OCI-LY3 (cell line): Measurements from ENCODE around the gene LRRC23.
"Not testable (repeated sequence)": the region's sequence is repeated elsewhere in the genome, so short reads cannot be mapped to it uniquely, and the experiment has no call there.

Experiments
- H2AFZ ChIP-seq: fragments of 200-600, 300-600 bp; shearing (Covaris generic); 2 replicates; pipeline ENCODE4 v1.6.0; 2014; ENCODE audit warnings: antibody characterized with exemption, low read depth, low read length
- H3K27ac ChIP-seq: fragments of 200-600, 300-600 bp; sonication (generic); 2 replicates; pipeline ENCODE4 v1.5.1; 2014; ENCODE audit warnings: mild to moderate bottlenecking, low read length, moderate library complexity, mixed read lengths
- H3K27me3 ChIP-seq: fragments of 200-600, 300-600 bp; sonication (generic); 2 replicates; pipeline ENCODE4 v1.6.1; 2014; ENCODE audit warnings: low read depth, low read length, mixed read lengths
- H3K36me3 ChIP-seq: fragments of 200-600, 300-600 bp; sonication (generic); replicated peaks from 2 replicates; pipeline ENCODE3; 2014; ENCODE audit warnings: low read depth, low read length, mixed read lengths
- H3K4me1 ChIP-seq: fragments of 300-600, 200-600 bp; sonication (generic); 2 replicates; pipeline ENCODE4 v1.6.1; 2014; ENCODE audit warnings: low read length, mixed read lengths
- H3K4me2 ChIP-seq: fragments of 200-600, 300-600 bp; sonication (generic); 2 replicates; pipeline ENCODE4 v1.6.1; 2014; ENCODE audit warnings: low read length, mixed read lengths
- H3K4me3 ChIP-seq: fragments of 300-600, 200-600 bp; sonication (generic); 2 replicates; pipeline ENCODE4 v1.5.1; 2014; ENCODE audit warnings: antibody characterized with exemption, mild to moderate bottlenecking, low read length, moderate library complexity
- H3K79me2 ChIP-seq: fragments of 300-600, 200-600 bp; shearing (Covaris generic); 2 replicates; pipeline ENCODE4 v1.6.1; 2014; ENCODE audit warnings: mild to moderate bottlenecking, low read length, mixed read lengths
- H3K9ac ChIP-seq: fragments of 300-600, 200-600 bp; shearing (Covaris generic); 2 replicates; pipeline ENCODE4 v1.6.0; 2014; ENCODE audit warnings: mild to moderate bottlenecking, low read length, moderate library complexity
- H3K9me3 ChIP-seq: fragments of 200-600, 300-600 bp; shearing (Covaris generic); 2 replicates; pipeline ENCODE4 v1.6.1; 2014; ENCODE audit warnings: low read length, mixed read lengths; ENCODE audit not compliant: insufficient read depth
- H4K20me1 ChIP-seq: fragments of 200-600, 300-600 bp; sonication (generic); 2 replicates; pipeline ENCODE4 v1.6.1; 2016; ENCODE audit warnings: low read length, mixed read lengths; ENCODE audit not compliant: insufficient read depth
- EZH2phosphoT487 ChIP-seq: fragments of 200-600 bp; shearing (Covaris generic); IDR thresholded peaks from 2 replicates; pipeline ENCODE4 v1.6.1; 2018; ENCODE audit warnings: antibody characterized with exemption, mixed run types, low read depth
- TF ChIP-seq, protein P1 (sequence below): fragments of 200-600, 300-600 bp; sonication (generic); IDR thresholded peaks from 2 replicates; pipeline ENCODE4 v1.5.1; 2014; ENCODE audit warnings: antibody characterized with exemption, low read length, low read depth

LRRC23 gene

DNA sequence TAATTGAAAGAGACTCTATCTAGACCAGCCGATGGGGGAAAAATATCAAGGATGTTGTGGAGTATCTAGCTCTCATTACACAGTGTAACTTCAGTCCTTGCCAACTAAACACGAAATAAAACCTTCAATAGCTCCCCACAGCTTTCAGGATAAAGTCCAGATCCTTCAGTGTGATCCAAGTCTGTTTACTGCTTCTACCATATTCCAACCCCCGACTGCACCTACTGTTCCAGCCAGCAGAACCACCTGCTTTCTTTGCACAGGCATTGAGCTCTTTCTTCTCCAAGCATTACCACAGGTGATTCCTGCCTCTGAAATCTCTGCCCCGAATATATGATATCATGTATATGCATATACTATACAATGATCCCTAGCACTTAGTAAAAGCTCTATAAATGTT lies 2.2 kb upstream of the LRRC23 start:
- H3K79me2 ChIP-seq = no peaks in the 10 kb centered on the region
- H3K4me3 ChIP-seq = no peak overlapping the region
- no peaks in the 10 kb centered on the region for H3K27me3 ChIP-seq
- no peak overlapping the region for H3K27ac ChIP-seq
- H4K20me1 ChIP-seq = no peaks in the 10 kb centered on the region
- H3K36me3 ChIP-seq = no peaks in the 10 kb centered on the region
- no peak overlapping the region for H2AFZ ChIP-seq
- peaks cover 13% of the 10 kb centered on the region for H3K4me1 ChIP-seq
- H3K9ac ChIP-seq = no peak overlapping the region
- TF ChIP-seq EZH2phosphoT487 = no peak
- TF ChIP-seq, protein P1, sequence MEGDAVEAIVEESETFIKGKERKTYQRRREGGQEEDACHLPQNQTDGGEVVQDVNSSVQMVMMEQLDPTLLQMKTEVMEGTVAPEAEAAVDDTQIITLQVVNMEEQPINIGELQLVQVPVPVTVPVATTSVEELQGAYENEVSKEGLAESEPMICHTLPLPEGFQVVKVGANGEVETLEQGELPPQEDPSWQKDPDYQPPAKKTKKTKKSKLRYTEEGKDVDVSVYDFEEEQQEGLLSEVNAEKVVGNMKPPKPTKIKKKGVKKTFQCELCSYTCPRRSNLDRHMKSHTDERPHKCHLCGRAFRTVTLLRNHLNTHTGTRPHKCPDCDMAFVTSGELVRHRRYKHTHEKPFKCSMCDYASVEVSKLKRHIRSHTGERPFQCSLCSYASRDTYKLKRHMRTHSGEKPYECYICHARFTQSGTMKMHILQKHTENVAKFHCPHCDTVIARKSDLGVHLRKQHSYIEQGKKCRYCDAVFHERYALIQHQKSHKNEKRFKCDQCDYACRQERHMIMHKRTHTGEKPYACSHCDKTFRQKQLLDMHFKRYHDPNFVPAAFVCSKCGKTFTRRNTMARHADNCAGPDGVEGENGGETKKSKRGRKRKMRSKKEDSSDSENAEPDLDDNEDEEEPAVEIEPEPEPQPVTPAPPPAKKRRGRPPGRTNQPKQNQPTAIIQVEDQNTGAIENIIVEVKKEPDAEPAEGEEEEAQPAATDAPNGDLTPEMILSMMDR = no peak
- no peak overlapping the region for H3K4me2 ChIP-seq
- H3K9me3 ChIP-seq = no peaks in the 10 kb centered on the region

GRCh38 chr12:6903722-6904121 lies 900 bp upstream of the LRRC23 start:
- Histone ChIP-seq H3K4me2 (peak overlapping the region; percentile 89), H3K27me3 (no peaks in the 10 kb centered on the region), H3K9me3 (no peaks in the 10 kb centered on the region), H3K4me3 (peak overlapping the region; percentile 88; the same call in 1 of the 2 replicates), H3K4me1 (peaks cover 13% of the 10 kb centered on the region), H3K27ac (no peak overlapping the region), H3K79me2 (no peaks in the 10 kb centered on the region), H3K36me3 (no peaks in the 10 kb centered on the region), H4K20me1 (no peaks in the 10 kb centered on the region), H3K9ac (no peak overlapping the region), H2AFZ (peak overlapping the region; percentile 94)
- no peak for TF ChIP-seq EZH2phosphoT487

- Histone ChIP-seq H3K4me1 (peaks cover 13% of the 10 kb centered on the region), H3K4me2 (peak overlapping the region; percentile 89), H3K79me2 (no peaks in the 10 kb centered on the region), H3K36me3 (no peaks in the 10 kb centered on the region), H3K27ac (no peak overlapping the region), H4K20me1 (no peaks in the 10 kb centered on the region), H3K9ac (peak overlapping the region; percentile 72), H3K9me3 (no peaks in the 10 kb centered on the region), H3K4me3 (peak overlapping the region; percentile 88), H3K27me3 (no peaks in the 10 kb centered on the region), H2AFZ (no peak overlapping the region)
- no peak for TF ChIP-seq EZH2phosphoT487
- TF ChIP-seq, protein P1 = no peak
These were observed 905 bp downstream of the LRRC23 start for GRCh38 chr12:6905414-6906040.

DNA sequence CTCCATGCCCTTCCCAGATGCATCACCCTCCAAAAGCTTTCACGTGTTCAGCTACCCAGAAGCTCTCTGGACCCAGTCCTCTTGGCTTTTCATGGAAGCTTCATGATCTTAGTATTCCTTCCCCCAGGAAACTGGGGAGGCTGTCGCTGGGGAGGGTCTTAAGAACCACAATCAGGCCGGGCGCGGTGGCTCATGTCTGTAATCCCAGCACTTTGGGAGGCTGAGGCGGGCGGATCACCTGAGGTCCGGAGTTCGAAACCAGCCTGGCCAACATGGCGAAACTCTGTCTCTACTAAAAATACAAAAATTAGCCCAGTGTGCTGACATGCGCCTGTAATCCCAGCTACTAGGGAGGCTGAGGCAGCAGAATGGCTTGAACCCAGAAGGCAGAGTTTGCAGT lies 3.5 kb downstream of the LRRC23 start:
- peaks cover 13% of the 10 kb centered on the region for H3K4me1 ChIP-seq
- not testable (repeated sequence) for H3K36me3 ChIP-seq, H3K4me3 ChIP-seq, H2AFZ ChIP-seq, H3K4me2 ChIP-seq, H3K9me3 ChIP-seq, H3K79me2 ChIP-seq, H4K20me1 ChIP-seq, H3K27ac ChIP-seq, H3K9ac ChIP-seq, H3K27me3 ChIP-seq

GRCh38 chr12:6909421-6910145 lies 5.0 kb downstream of the LRRC23 start:
- Histone ChIP-seq H3K27ac (no peak overlapping the region), H3K4me2 (no peak overlapping the region), H3K36me3 (no peaks in the 10 kb centered on the region), H3K4me1 (peaks cover 13% of the 10 kb centered on the region), H4K20me1 (no peaks in the 10 kb centered on the region), H3K79me2 (peaks cover 2% of the 10 kb centered on the region; the same call in 1 of the 2 replicates), H3K9me3 (no peaks in the 10 kb centered on the region), H3K9ac (no peak overlapping the region), H3K4me3 (no peak overlapping the region), H2AFZ (no peak overlapping the region), H3K27me3 (no peaks in the 10 kb centered on the region)
- TF ChIP-seq EZH2phosphoT487 = no peak
- TF ChIP-seq, protein P1 = no peak
